CD14-positive monocyte (primary cell): ENCODE data around the gene CLTA. TPM values are rescaled to one million over a fixed set of nuclear protein-coding genes. Genes with fewer than 3 reads are reported as not detected.

Source experiments
- DNase-seq, 3 donors: peaks; one replicate each; pipeline ENCODE4 v3.0.0-alpha.2; 2011 to 2022
- H2AFZ ChIP-seq: 2 replicates; pipeline ENCODE4 v1.6.0; 2012; ENCODE audit warnings: mild to moderate bottlenecking, low read depth, low read length, inconsistent platforms; ENCODE audit not compliant: insufficient read depth, poor library complexity, severe bottlenecking
- H3K27ac ChIP-seq, 2 donors: 1 replicate in 1 of 2; 2 replicates in 1 of 2; pipeline ENCODE4 v1.5.1; 2012 to 2013; ENCODE audit warnings: low read length in 2 of 2, control low read depth in 1 of 2, inconsistent platforms in 1 of 2, low read depth in 1 of 2, mild to moderate bottlenecking in 1 of 2
- H3K27me3 ChIP-seq, 2 donors: one replicate each; pipeline versions ENCODE4 v1.6.0 to v1.6.1; 2011 to 2013; ENCODE audit warnings: low read length in 2 of 2; ENCODE audit not compliant: control insufficient read depth in 2 of 2, insufficient read depth in 2 of 2
- H3K36me3 ChIP-seq, 2 donors: replicated peaks in 1 of 2; 1 replicate in 1 of 2; 2 replicates in 1 of 2; pipeline versions ENCODE4 v1.5.1 to v1.6.1; 2012 to 2013; ENCODE audit warnings: low read length in 2 of 2, control low read depth in 1 of 2, inconsistent platforms in 1 of 2, mild to moderate bottlenecking in 1 of 2; ENCODE audit not compliant: insufficient read depth in 2 of 2, control insufficient read depth in 1 of 2
- H3K4me1 ChIP-seq, 2 donors: 1 replicate in 1 of 2; 2 replicates in 1 of 2; pipeline versions ENCODE4 v1.5.1 to v1.6.1; 2012 to 2013; ENCODE audit warnings: low read length in 2 of 2, control low read depth in 1 of 2, inconsistent platforms in 1 of 2, mild to moderate bottlenecking in 1 of 2, moderate library complexity in 1 of 2; ENCODE audit not compliant: insufficient read depth in 2 of 2, control insufficient read depth in 1 of 2
- H3K4me2 ChIP-seq: replicated peaks from 2 replicates; pipeline ENCODE3; 2012; ENCODE audit warnings: low read length, moderate library complexity, mild to moderate bottlenecking; ENCODE audit not compliant: poor library complexity, severe bottlenecking; ENCODE audit errors: extremely low read depth
- H3K4me3 ChIP-seq, 3 experiments: fragments of 200-600 bp in 1 of 3; sonication (generic) in 1 of 3; replicated peaks in 1 of 3; 1 replicate in 2 of 3; 2 replicates in 1 of 3; pipeline ENCODE4 v1.5.1; 2011 to 2013; ENCODE audit warnings: low read length in 3 of 3, mild to moderate bottlenecking in 3 of 3, control low read depth in 2 of 3, low read depth in 2 of 3, inconsistent platforms in 1 of 3, moderate library complexity in 1 of 3
- H3K79me2 ChIP-seq: 2 replicates; pipeline ENCODE4 v1.6.0; 2012; ENCODE audit warnings: mild to moderate bottlenecking, control low read depth, inconsistent platforms, low read length, moderate library complexity; ENCODE audit not compliant: insufficient read depth
- H3K9ac ChIP-seq: 2 replicates; pipeline ENCODE4 v1.6.0; 2017; ENCODE audit warnings: low read length, mild to moderate bottlenecking; ENCODE audit not compliant: insufficient read depth, poor library complexity, severe bottlenecking
- H3K9me3 ChIP-seq, 2 donors: replicated peaks in 1 of 2; 1 replicate in 1 of 2; 2 replicates in 1 of 2; pipeline versions ENCODE4 v1.5.1 to v1.6.1; 2012 to 2013; ENCODE audit warnings: low read length in 2 of 2, control low read depth in 1 of 2; ENCODE audit not compliant: control insufficient read depth in 1 of 2, insufficient read depth in 1 of 2
- H4K20me1 ChIP-seq: 2 replicates; pipeline ENCODE4 v1.6.0; 2012; ENCODE audit warnings: mild to moderate bottlenecking, low read length, control low read depth, moderate library complexity; ENCODE audit not compliant: insufficient read depth
- H3K27ac Mint-ChIP-seq, 7 donors: one replicate each; pipeline ENCODE4 v1.8.0; 2020; ENCODE audit warnings: mild to moderate bottlenecking in 7 of 7, mixed read lengths in 7 of 7, moderate library complexity in 6 of 7, inconsistent platforms in 2 of 7
- H3K27me3 Mint-ChIP-seq, 3 donors: one replicate each; pipeline ENCODE4 v1.8.0; 2021 to 2022; ENCODE audit warnings: low read depth in 3 of 3, mild to moderate bottlenecking in 3 of 3, mixed read lengths in 3 of 3, moderate library complexity in 3 of 3, inconsistent platforms in 1 of 3
- H3K36me3 Mint-ChIP-seq, 2 donors: one replicate each; pipeline ENCODE4 v1.8.0; 2020; ENCODE audit warnings: mixed read lengths in 2 of 2, inconsistent platforms in 1 of 2, mild to moderate bottlenecking in 1 of 2
- H3K4me1 Mint-ChIP-seq: one replicate; pipeline ENCODE4 v1.8.0; 2020; ENCODE audit warnings: mild to moderate bottlenecking, mixed read lengths
- H3K4me3 Mint-ChIP-seq, 2 donors: one replicate each; pipeline ENCODE4 v1.8.0; 2020; ENCODE audit warnings: mild to moderate bottlenecking in 2 of 2, mixed read lengths in 2 of 2, moderate library complexity in 1 of 2
- H3K9me3 Mint-ChIP-seq, 7 donors: one replicate each; pipeline ENCODE4 v1.8.0; 2020 to 2022; ENCODE audit warnings: mixed read lengths in 7 of 7, mild to moderate bottlenecking in 6 of 7, moderate library complexity in 6 of 7, inconsistent platforms in 2 of 7
- CTCF ChIP-seq: fragments of 200-600 bp; IDR thresholded peaks from one replicate; pipeline ENCODE4 v1.8.0; 2022; ENCODE audit warnings: antibody characterized with exemption, mild to moderate bottlenecking
- WGBS: methylation state at CpG from one replicate; pipeline ENCODE4 v1.1.5; 2013; ENCODE audit warnings: missing lambda C conversion rate; ENCODE audit not compliant: insufficient coverage; 5-methylcytosine and 5-hydroxymethylcytosine counted together
- intact Hi-C, 2 donors: fragments of 100-400 bp; cut with micrococcal nuclease; formaldehyde crosslinking; loops; one replicate each; pipeline versions ENCODE4 v1.15.0 to v1.15.1; 2023
- polyA plus RNA-seq, 3 donors: library from polyadenylated mRNA; depleted of rRNA in 1 of 3; unstranded in 2 of 3; stranded (reverse) in 1 of 3; fragments of 300-500 nt in 2 of 3; fragments of >200 nt in 1 of 3; fragmentation: Illumina TruSeq in 2 of 3; gene quantifications; 1 replicate in 2 of 3; 2 replicates in 1 of 3; pipeline ENCODE4 v1.2.3, GENCODE V29; 2012 to 2021

CLTA gene
- polyA plus RNA-seq, 3 donors, result 85.6 to 262 (median 225) TPM

GRCh38 chr9:36141761-36142160, 49.0 kb upstream of the CLTA start:
- Mint-ChIP-seq H3K27me3 (peaks cover 0 to 4% (median 0%) of the 10 kb centered on the region in 3 donors), H3K36me3 (peaks cover 53 to 75% of the 10 kb centered on the region in 2 donors), H3K27ac (peak overlapping the region; percentile 95 to 98 (median 98)), H3K9me3 (peaks cover 0 to 3% (median 0%) of the 10 kb centered on the region in 7 donors), H3K4me1 (peaks cover 98% of the 10 kb centered on the region), H3K4me3 (no peak overlapping the region)
- Histone ChIP-seq H3K36me3 (peaks cover 18 to 34% of the 10 kb centered on the region in 2 donors), H3K9me3 (peaks cover 0 to 3% of the 10 kb centered on the region in 2 donors), H3K4me1 (peaks cover 98% of the 10 kb centered on the region in 2 donors), H2AFZ (no peak overlapping the region), H3K27ac (peak overlapping the region; percentile 93 to 99), H4K20me1 (peaks cover 55% of the 10 kb centered on the region), H3K4me2 (peak overlapping the region; percentile 94), H3K79me2 (peaks cover 100% of the 10 kb centered on the region), H3K9ac (peak overlapping the region; percentile 60), H3K4me3 (peak overlapping the region in 1 of 3 experiments; percentile 98), H3K27me3 (no peaks in the 10 kb centered on the region)
- intact Hi-C loops, result no loop called here
- no peak for TF ChIP-seq CTCF
- WGBS, result 89% methylated on average over 7 of the region's 7 CpGs
- no peak for DNase-seq

GRCh38 chr9:36142510-36143244, 48.0 kb upstream of the CLTA start:
- Histone ChIP-seq H3K27ac (peak overlapping the region; percentile 93 to 99), H3K9ac (peak overlapping the region; percentile 60), H2AFZ (no peak overlapping the region), H3K4me3 (peak overlapping the region; percentile 4 to 98 (median 29)), H3K4me2 (peak overlapping the region; percentile 94), H3K36me3 (peaks cover 21 to 43% of the 10 kb centered on the region in 2 donors), H3K27me3 (no peaks in the 10 kb centered on the region), H3K79me2 (peaks cover 100% of the 10 kb centered on the region), H4K20me1 (peaks cover 60% of the 10 kb centered on the region), H3K9me3 (peaks cover 0 to 3% of the 10 kb centered on the region in 2 donors), H3K4me1 (peaks cover 100% of the 10 kb centered on the region in 2 donors)
- Mint-ChIP-seq H3K4me1 (peaks cover 100% of the 10 kb centered on the region), H3K4me3 (peak overlapping the region; percentile 68 to 87), H3K27me3 (peaks cover 0 to 4% (median 0%) of the 10 kb centered on the region in 3 donors), H3K36me3 (peaks cover 62 to 84% of the 10 kb centered on the region in 2 donors), H3K27ac (peak overlapping the region; percentile 95 to 98 (median 98)), H3K9me3 (peaks cover 0 to 3% (median 0%) of the 10 kb centered on the region in 7 donors)
- peak; percentile 53 to 83 (median 69) for DNase-seq
- TF ChIP-seq CTCF, result no peak
- 0% methylated on average over 2 of the region's 12 CpGs for WGBS
- intact Hi-C loops, result no loop called here
